Epidermal melanocyte (primary cell): ENCODE results near the gene VSNL1.

ENCODE experiments used
- DNase-seq: peaks from one replicate; pipeline ENCODE4 v3.0.0; 2011; ENCODE audit warnings: low spot score; ENCODE audit not compliant: insufficient read length

VSNL1 gene

GRCh38 chr2:17689010-17689409, 148.5 kb downstream of the VSNL1 start:
- no peak for DNase-seq

- DNase-seq = no peak
Measured at GRCh38 chr2:17690776-17691175, 150.3 kb downstream of the VSNL1 start.
